AG08396 (cell line): ENCODE results near the gene ALG9.

Source experiments
- DNase-seq: peaks from one replicate; pipeline ENCODE4 v3.0.0; 2012; ENCODE audit warnings: low spot score, mixed read lengths

ALG9 gene

DNA sequence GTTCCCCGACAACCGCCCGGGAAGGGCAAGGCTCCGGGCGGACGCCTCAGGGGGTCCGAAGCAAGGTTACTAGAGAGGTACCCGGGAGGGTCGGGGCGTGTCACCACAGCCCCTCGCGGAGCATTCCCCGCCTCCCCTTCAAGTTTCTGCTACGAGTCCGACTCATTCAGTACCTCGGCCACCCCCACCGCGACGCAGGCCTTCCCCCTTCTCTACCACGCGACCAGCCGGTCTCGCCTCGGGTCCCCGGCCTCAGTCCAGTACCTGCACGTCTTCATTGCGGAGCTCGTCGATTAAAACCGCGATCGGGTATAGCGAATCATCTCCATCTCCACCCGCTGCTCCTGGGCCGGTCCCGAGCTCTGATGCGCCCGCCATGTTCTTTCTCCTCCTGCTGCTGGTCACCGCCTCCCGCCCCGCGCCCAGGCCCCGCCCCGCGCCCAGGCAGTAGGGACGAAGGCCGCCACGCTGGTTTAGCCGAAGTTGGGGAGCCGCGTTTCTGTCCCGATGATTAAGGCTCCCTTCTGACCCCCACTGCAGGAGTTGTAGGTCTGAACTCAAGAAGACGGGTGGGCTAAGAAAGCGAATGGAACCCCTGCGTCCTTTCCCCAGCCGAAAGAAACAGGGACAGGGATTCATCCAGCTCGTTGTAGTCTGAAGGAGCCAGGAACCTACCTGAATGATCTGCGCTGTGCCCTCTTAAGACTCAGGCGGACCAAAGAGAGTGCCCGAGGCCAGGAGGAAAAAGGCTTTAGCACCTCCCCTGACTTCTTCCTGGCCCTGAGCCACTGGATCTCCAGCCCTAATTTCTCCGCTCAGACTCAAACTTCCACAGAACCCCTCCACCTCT is 105.2 kb downstream of the ALG9 start, which contains the start of gene PPP2R1B:
TSS of gene PPP2R1B (minus strand) at position 406 of the 850 bp plus-strand sequence. CDS start at position 378, 28 bp downstream.
- peak; percentile 97 for DNase-seq

DNA sequence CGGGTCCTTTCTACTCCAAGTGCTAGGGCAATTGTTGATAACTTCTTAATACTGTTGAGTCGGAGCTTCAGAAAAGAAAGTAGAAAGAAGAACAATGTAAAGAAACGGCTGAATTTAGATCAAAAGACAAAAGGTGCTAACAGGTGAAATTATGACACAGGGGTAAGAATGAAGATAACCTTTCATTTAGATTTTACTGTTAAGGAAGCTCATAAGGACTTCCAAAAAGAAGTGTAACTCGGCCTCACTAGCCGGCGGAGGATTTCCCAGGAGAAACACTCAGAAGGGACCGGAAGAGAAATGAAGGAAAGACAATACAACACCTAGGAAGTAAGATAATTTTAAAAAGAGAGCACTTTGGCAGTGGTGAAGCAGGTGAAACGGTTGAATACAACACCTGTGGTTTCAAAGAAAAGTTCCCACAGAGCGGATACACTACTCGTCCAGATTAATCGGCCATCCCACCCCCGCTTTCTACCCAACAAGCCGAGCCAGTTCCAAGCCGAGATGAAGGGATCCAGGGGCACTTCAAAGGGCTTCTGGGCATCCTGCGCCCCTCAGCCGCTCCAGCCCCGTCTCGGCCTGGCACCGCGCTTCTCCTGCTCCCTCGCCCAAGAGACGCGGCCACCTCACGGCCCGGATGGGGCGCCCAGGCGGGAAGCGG is 105.9 kb downstream of the ALG9 start:
- DNase-seq, result peak; percentile 52

GRCh38 chr11:111764621-111765020 is 106.8 kb downstream of the ALG9 start:
- peak; percentile 43 for DNase-seq

DNA sequence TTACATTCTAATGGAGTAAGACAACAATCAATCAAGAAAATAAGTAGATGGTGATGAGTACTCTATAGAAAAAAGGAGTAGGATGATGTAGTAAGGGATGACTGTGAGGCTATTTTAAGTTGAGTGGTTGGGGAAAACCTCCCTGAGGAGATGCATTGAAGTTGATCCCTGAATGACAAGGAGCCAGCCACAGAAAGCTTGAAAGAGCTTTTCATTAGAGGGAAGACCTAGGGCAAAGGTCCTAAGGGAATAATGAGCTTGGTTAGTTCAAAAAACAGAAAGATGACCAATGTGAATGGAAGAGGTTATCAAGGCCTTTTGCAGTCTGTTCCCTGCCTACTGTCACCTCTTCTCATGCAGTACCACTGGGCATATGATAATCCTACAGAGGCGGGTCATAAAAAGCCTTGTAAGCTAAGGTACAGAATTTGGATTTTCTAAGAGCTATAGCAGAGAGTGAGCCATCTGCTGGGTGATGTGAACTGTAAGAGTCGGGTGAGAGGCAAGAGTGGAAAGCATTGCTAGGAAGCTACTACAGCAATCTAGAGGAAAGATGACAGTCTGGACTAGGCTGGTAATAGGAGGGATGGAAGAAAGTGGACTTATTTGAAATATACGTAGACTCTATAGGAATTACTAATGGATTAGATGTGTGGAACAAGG is 108.3 kb downstream of the ALG9 start:
- DNase-seq, result no peak

DNA sequence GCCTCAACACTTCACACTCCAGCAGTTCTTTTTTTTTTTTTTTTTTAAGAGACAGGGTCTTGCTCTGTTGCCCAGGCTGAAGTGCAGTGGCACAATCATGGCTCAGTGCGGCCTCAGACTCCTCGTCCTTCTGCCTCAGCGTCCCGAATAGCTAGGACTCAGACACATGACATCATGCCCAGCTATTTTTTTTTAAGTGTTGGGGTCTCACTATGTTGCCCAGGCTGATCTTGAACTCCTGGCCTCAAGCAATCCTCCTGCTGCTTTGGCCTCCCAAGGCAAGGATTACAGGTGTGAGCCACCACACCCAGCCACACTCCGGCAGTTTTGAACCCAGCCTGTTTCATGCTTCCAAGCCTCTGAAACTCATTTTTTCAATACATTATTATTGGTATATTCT is 108.9 kb downstream of the ALG9 start:
- DNase-seq, result no peak

DNA sequence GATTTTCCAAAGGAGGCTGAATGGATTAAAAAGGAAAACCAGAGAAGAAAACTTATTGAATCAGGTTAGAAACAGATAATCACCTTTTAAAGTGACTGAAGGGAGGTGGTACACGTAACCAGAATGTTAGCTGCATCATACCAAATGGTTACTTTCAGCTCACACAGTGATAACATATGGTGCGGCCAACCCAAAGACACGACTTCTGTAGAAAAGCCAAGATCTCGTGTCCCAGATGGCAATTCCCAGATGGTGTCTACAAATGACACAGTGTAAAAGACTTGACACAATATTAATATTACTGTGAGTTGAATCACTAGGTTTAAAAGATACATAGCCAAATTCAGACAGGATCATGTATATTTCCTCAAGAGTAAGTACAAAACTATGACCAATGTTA is 110.3 kb downstream of the ALG9 start:
- no peak for DNase-seq

- DNase-seq, result no peak
Observed at GRCh38 chr11:111759778-111760407, 111.5 kb downstream of the ALG9 start.

DNA sequence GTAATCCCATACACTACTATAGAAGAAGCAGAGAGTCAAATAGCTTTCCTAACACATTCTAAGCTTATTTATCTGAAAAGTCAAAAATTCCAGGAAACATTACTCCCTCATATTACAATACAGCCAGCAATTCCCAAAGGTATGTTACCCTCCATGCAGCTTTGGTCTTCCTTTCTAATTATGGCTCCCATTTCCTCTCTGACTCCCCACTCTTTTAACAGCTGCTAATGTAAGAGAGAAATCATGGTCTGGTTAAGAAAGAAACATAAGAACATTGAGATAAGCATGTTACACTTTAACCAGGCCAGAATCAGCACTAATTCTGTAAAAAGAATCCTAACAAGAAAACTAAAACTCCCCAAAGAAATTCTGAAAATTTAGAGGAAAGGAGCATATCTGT is 112.0 kb downstream of the ALG9 start:
- no peak for DNase-seq

GRCh38 chr11:111756097-111756496 is 115.3 kb downstream of the ALG9 start:
- DNase-seq, result no peak

DNA sequence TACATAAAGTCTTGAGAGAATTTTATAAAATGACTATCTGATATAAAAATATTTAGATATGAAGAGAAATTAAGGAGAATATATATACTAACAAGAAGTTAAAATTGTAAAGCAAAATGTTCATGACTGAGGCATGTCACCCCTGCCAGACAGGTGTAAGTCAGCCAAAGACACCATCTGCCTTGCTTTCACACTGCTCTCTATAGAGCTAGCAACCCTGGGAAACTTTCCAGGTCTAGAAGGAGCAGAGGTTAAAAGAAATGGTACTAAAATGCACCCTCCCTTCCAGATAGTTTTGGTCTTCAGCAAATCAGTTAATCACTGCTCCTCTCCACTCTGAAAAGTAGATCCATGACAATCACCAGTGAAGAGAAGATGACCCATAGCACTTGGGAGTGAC is 121.7 kb downstream of the ALG9 start:
- DNase-seq, result no peak

GRCh38 chr11:111748035-111748804 is 123.2 kb downstream of the ALG9 start:
- DNase-seq, result no peak

- peak; percentile 58 for DNase-seq
Observed at GRCh38 chr11:111745719-111746504, 125.5 kb downstream of the ALG9 start.

DNA sequence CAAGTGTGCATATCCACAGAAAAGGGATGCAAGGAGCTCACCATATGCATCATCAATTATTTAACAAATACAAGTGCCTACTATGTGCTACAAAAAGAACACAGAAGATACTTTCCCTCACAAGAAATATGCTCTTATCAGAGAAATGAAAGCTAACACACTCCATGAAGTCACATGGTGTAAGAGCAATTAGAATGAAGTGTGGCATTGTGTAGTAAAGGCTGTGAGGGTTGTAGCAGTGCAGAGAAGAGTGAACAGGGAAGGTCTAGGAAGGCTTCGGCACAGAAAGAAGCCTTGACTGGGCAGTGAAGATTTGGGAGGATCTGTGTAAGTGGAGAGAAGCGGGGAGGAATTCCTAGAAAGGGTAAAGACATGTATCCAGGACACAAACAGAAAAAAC is 127.7 kb downstream of the ALG9 start:
- DNase-seq, result no peak

GRCh38 chr11:111741751-111742150 is 129.6 kb downstream of the ALG9 start:
- no peak for DNase-seq

GRCh38 chr11:111739299-111739698 is 132.1 kb downstream of the ALG9 start:
- no peak for DNase-seq

DNA sequence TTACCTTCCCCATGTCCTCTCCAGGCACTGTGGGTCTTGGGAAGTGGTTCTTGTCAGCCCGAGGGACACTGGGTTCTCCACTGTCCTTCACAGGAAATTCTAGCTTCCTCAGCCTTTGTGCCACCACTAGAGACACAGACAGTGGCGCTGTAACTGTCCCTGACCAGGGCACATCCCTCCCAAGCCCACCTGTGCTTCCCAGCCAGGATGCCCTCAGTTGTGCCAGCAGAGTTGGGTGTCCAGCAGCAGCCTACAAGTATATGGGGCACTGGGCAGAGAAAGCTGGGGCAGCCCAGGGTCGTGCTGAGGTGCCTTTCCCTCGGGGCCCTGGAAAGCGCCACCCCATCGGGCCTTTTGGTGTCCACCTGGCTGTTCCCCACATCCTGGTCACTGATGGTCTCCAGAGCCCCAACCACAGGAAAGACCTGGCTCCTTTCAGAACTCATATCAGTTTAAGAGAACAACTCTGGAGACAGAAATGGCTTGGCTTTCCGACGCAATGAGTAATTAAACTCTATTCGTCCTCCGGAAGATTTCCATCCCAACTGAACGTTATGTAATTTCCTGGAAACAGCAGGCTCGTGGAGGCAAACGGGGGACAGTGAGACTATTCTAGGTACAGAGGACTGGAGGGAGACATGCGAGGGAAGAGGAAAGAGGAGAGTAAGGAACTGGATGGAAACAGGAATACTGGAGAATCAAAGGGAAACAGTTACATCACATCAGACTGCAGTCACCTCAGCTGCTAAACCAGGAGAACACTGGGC is 133.8 kb downstream of the ALG9 start:
- no peak for DNase-seq

GRCh38 chr11:111736621-111737443 is 134.5 kb downstream of the ALG9 start:
- DNase-seq, result no peak
